CD4-positive, CD25-positive, alpha-beta regulatory T cell (primary cell): ENCODE results near the gene VWA5A. TPM values are rescaled to one million over a fixed set of nuclear protein-coding genes. Genes with fewer than 3 reads are reported as not detected.

Experiments
- ATAC-seq, 2 donors: fragments of 150-1000 bp; cut with Tn5 transposase; one replicate each; pipeline ENCODE4 v1.10.0; 2021; ENCODE audit warnings: low read depth in 2 of 2, moderate number of reproducible peaks in 2 of 2, moderate library complexity in 1 of 2
- DNase-seq, 3 donors: peaks; one replicate each; pipeline versions ENCODE4 v3.0.0 to v3.0.0-alpha.2; 2012 to 2022; ENCODE audit warnings: mixed read lengths in 1 of 3
- H3K27ac ChIP-seq: one replicate; pipeline ENCODE4 v1.7.0; 2013; ENCODE audit warnings: mild to moderate bottlenecking, low read length; ENCODE audit not compliant: insufficient read depth, poor library complexity, severe bottlenecking
- H3K27me3 ChIP-seq: one replicate; pipeline ENCODE4 v1.7.0; 2013; ENCODE audit warnings: low read length; ENCODE audit not compliant: control insufficient read depth, insufficient read depth
- H3K36me3 ChIP-seq: one replicate; pipeline ENCODE4 v1.7.0; 2013; ENCODE audit warnings: mild to moderate bottlenecking, low read length, moderate library complexity; ENCODE audit not compliant: control insufficient read depth, insufficient read depth
- H3K4me1 ChIP-seq: 2 replicates; pipeline ENCODE4 v1.7.0; 2013; ENCODE audit warnings: mild to moderate bottlenecking, low read length; ENCODE audit not compliant: insufficient read depth, control insufficient read depth, poor library complexity, severe bottlenecking
- H3K4me3 ChIP-seq: one replicate; pipeline ENCODE4 v1.7.0; 2013; ENCODE audit warnings: low read depth, mild to moderate bottlenecking, low read length, moderate library complexity
- H3K9me3 ChIP-seq, 2 experiments: 1 replicate in 1 of 2; 2 replicates in 1 of 2; pipeline ENCODE4 v1.7.0; 2013; ENCODE audit warnings: low read length in 2 of 2, mild to moderate bottlenecking in 1 of 2, moderate library complexity in 1 of 2; ENCODE audit not compliant: control insufficient read depth in 2 of 2
- H3K27ac Mint-ChIP-seq, 3 donors: one replicate each; pipeline ENCODE4 v1.8.0; 2020 to 2022; ENCODE audit warnings: mild to moderate bottlenecking in 3 of 3, mixed read lengths in 3 of 3, moderate library complexity in 2 of 3
- H3K27me3 Mint-ChIP-seq: one replicate; pipeline ENCODE4 v1.8.0; 2022; ENCODE audit warnings: mild to moderate bottlenecking, mixed read lengths
- H3K36me3 Mint-ChIP-seq: one replicate; pipeline ENCODE4 v1.8.0; 2020; ENCODE audit warnings: mixed read lengths
- H3K4me1 Mint-ChIP-seq, 4 donors: one replicate each; pipeline ENCODE4 v1.8.0; 2020 to 2022; ENCODE audit warnings: mixed read lengths in 4 of 4, mild to moderate bottlenecking in 1 of 4
- H3K4me3 Mint-ChIP-seq, 4 donors: one replicate each; pipeline ENCODE4 v1.8.0; 2020 to 2022; ENCODE audit warnings: mild to moderate bottlenecking in 4 of 4, mixed read lengths in 4 of 4, moderate library complexity in 3 of 4
- H3K9me3 Mint-ChIP-seq, 7 donors: one replicate each; pipeline ENCODE4 v1.8.0; 2020 to 2022; ENCODE audit warnings: mixed read lengths in 7 of 7, mild to moderate bottlenecking in 3 of 7, moderate library complexity in 2 of 7
- polyA plus RNA-seq, 4 donors: library from polyadenylated mRNA; unstranded; fragments of 300-500 nt; fragmentation: Illumina TruSeq; gene quantifications; one replicate each; pipeline ENCODE4 v1.2.3, GENCODE V29; 2021
- total RNA-seq: library from RNA; stranded (reverse); gene quantifications from one replicate; pipeline ENCODE4 v1.2.3, GENCODE V29; 2022

The VWA5A gene
- total RNA-seq (6.9 TPM), polyA plus RNA-seq (10 to 100 TPM; 16.6 to 24.5 (median 19.0) TPM)

- ATAC-seq (peak; percentile 99), DNase-seq (peak; percentile 30 to 91 (median 67))
- H3K27ac Mint-ChIP-seq, result peak within 1 kb of the TSS; percentile 85 to 97 (median 87)
- peaks cover 5% of the 10 kb centered on the region for H3K27me3 ChIP-seq
- peaks cover 23% of the 10 kb centered on the region for H3K36me3 ChIP-seq
- H3K27me3 Mint-ChIP-seq, result peaks cover 18% of the 10 kb centered on the region
- peaks cover 25% of the 10 kb centered on the region for H3K36me3 Mint-ChIP-seq
- H3K4me3 ChIP-seq, result peak within 1 kb of the TSS; percentile 93
- H3K4me3 Mint-ChIP-seq, result peak within 1 kb of the TSS; percentile 92 to 94 (median 92)
- peak within 1 kb of the TSS; percentile 35 for H3K27ac ChIP-seq
- H3K9me3 ChIP-seq, result no peaks in the 10 kb centered on the region
- peaks cover 0 to 2% (median 0%) of the 10 kb centered on the region in 7 donors for H3K9me3 Mint-ChIP-seq
- H3K4me1 ChIP-seq, result peaks cover 12% of the 10 kb centered on the region
- H3K4me1 Mint-ChIP-seq, result peaks cover 0 to 35% (median 27%) of the 10 kb centered on the region in 4 donors
Measured at GRCh38 chr11:124114942-124115781, at the start of gene VWA5A. Gene VWA5A (plus strand): TSS chr11:124115450. CDS start chr11:124117512, 2,062 bp downstream.

- H3K36me3 Mint-ChIP-seq, result no peaks in the 10 kb centered on the region
- H3K36me3 ChIP-seq, result no peaks in the 10 kb centered on the region
- no peak overlapping the region for H3K4me3 Mint-ChIP-seq
- no peaks in the 10 kb centered on the region for H3K9me3 ChIP-seq
- H3K27me3 Mint-ChIP-seq, result peaks cover 18% of the 10 kb centered on the region
- ATAC-seq (no peak), DNase-seq (no peak)
- no peak overlapping the region for H3K4me3 ChIP-seq
- H3K9me3 Mint-ChIP-seq, result peaks cover 0 to 4% (median 0%) of the 10 kb centered on the region in 7 donors
- H3K27ac ChIP-seq, result no peak overlapping the region
- no peak overlapping the region for H3K27ac Mint-ChIP-seq
- H3K4me1 ChIP-seq, result no peaks in the 10 kb centered on the region
- peaks cover 7% of the 10 kb centered on the region for H3K27me3 ChIP-seq
- peaks cover 0 to 7% (median 0%) of the 10 kb centered on the region in 4 donors for H3K4me1 Mint-ChIP-seq
Measured at GRCh38 chr11:124068601-124069110, 46.6 kb upstream of the VWA5A start.

GRCh38 chr11:124069429-124070401, 45.5 kb upstream of the VWA5A start:
- Histone ChIP-seq H3K27ac (no peak overlapping the region), H3K27me3 (peaks cover 7% of the 10 kb centered on the region), H3K4me3 (no peak overlapping the region), H3K9me3 (no peaks in the 10 kb centered on the region), H3K36me3 (no peaks in the 10 kb centered on the region), H3K4me1 (no peaks in the 10 kb centered on the region)
- Mint-ChIP-seq H3K27me3 (peaks cover 18% of the 10 kb centered on the region), H3K4me1 (peaks cover 0 to 7% (median 0%) of the 10 kb centered on the region in 4 donors), H3K9me3 (peaks cover 0 to 2% (median 0%) of the 10 kb centered on the region in 7 donors), H3K36me3 (no peaks in the 10 kb centered on the region), H3K4me3 (no peak overlapping the region), H3K27ac (peak overlapping the region in 1 of 3 donors; percentile 81)
- peak; percentile 67 to 73 for ATAC-seq
- peak in 1 of 3 donors; percentile 76 for DNase-seq

- peak overlapping the region in 1 of 3 donors; percentile 33 for H3K27ac Mint-ChIP-seq
- H3K27me3 Mint-ChIP-seq, result peaks cover 24% of the 10 kb centered on the region
- no peaks in the 10 kb centered on the region for H3K4me1 ChIP-seq
- peaks cover 7% of the 10 kb centered on the region for H3K27me3 ChIP-seq
- H3K4me3 ChIP-seq, result no peak overlapping the region
- DNase-seq (peak; percentile 33 to 78 (median 53)), ATAC-seq (no peak)
- H3K36me3 Mint-ChIP-seq, result no peaks in the 10 kb centered on the region
- H3K4me3 Mint-ChIP-seq, result no peak overlapping the region
- no peaks in the 10 kb centered on the region for H3K36me3 ChIP-seq
- H3K9me3 ChIP-seq, result no peaks in the 10 kb centered on the region
- no peak overlapping the region for H3K27ac ChIP-seq
- H3K4me1 Mint-ChIP-seq, result peaks cover 0 to 7% (median under 1%) of the 10 kb centered on the region in 4 donors
- H3K9me3 Mint-ChIP-seq, result peaks cover 0 to 2% (median 0%) of the 10 kb centered on the region in 7 donors
Measured at GRCh38 chr11:124070915-124071622, 44.2 kb upstream of the VWA5A start.

GRCh38 chr11:124071623-124071948, 43.7 kb upstream of the VWA5A start:
- H3K9me3 Mint-ChIP-seq, result no peaks in the 10 kb centered on the region
- peaks cover 29% of the 10 kb centered on the region for H3K27me3 Mint-ChIP-seq
- Histone ChIP-seq H3K36me3 (no peaks in the 10 kb centered on the region), H3K4me3 (no peak overlapping the region), H3K27me3 (peaks cover 4% of the 10 kb centered on the region), H3K27ac (no peak overlapping the region), H3K9me3 (no peaks in the 10 kb centered on the region), H3K4me1 (no peaks in the 10 kb centered on the region)
- no peaks in the 10 kb centered on the region for H3K36me3 Mint-ChIP-seq
- peaks cover 0 to 7% (median 3%) of the 10 kb centered on the region in 4 donors for H3K4me1 Mint-ChIP-seq
- no peak overlapping the region for H3K4me3 Mint-ChIP-seq
- no peak for ATAC-seq
- no peak for DNase-seq
- H3K27ac Mint-ChIP-seq, result no peak overlapping the region

GRCh38 chr11:124072147-124072546, 43.1 kb upstream of the VWA5A start:
- no peak overlapping the region for H3K27ac ChIP-seq
- H3K36me3 ChIP-seq, result no peaks in the 10 kb centered on the region
- DNase-seq, result no peak
- no peaks in the 10 kb centered on the region for H3K4me1 ChIP-seq
- H3K4me3 ChIP-seq, result no peak overlapping the region
- no peak for ATAC-seq
- H3K4me3 Mint-ChIP-seq, result no peak overlapping the region
- peaks cover 3% of the 10 kb centered on the region for H3K27me3 ChIP-seq
- no peaks in the 10 kb centered on the region for H3K36me3 Mint-ChIP-seq
- H3K9me3 Mint-ChIP-seq, result no peaks in the 10 kb centered on the region
- peaks cover 0 to 9% (median 4%) of the 10 kb centered on the region in 4 donors for H3K4me1 Mint-ChIP-seq
- no peaks in the 10 kb centered on the region for H3K9me3 ChIP-seq
- H3K27ac Mint-ChIP-seq, result no peak overlapping the region
- peaks cover 34% of the 10 kb centered on the region for H3K27me3 Mint-ChIP-seq

- Histone ChIP-seq H3K9me3 (no peaks in the 10 kb centered on the region), H3K27me3 (no peaks in the 10 kb centered on the region), H3K4me1 (no peaks in the 10 kb centered on the region), H3K27ac (no peak overlapping the region), H3K36me3 (no peaks in the 10 kb centered on the region), H3K4me3 (no peak overlapping the region)
- Mint-ChIP-seq H3K4me3 (no peak overlapping the region), H3K27me3 (peaks cover 35% of the 10 kb centered on the region), H3K9me3 (no peaks in the 10 kb centered on the region), H3K4me1 (peaks cover 0 to 9% (median 2%) of the 10 kb centered on the region in 4 donors), H3K27ac (no peak overlapping the region), H3K36me3 (no peaks in the 10 kb centered on the region)
- ATAC-seq (no peak), DNase-seq (no peak)
Measured at GRCh38 chr11:124074554-124074953, 40.7 kb upstream of the VWA5A start.
